Measurements from ENCODE around the gene TBX5. TPM values are rescaled to one million over a fixed set of nuclear protein-coding genes. Genes with fewer than 3 reads are reported as not detected.

The TBX5 gene
- total RNA-seq, 2 donors from 2014 or later: 238 to 345 TPM

DNA sequence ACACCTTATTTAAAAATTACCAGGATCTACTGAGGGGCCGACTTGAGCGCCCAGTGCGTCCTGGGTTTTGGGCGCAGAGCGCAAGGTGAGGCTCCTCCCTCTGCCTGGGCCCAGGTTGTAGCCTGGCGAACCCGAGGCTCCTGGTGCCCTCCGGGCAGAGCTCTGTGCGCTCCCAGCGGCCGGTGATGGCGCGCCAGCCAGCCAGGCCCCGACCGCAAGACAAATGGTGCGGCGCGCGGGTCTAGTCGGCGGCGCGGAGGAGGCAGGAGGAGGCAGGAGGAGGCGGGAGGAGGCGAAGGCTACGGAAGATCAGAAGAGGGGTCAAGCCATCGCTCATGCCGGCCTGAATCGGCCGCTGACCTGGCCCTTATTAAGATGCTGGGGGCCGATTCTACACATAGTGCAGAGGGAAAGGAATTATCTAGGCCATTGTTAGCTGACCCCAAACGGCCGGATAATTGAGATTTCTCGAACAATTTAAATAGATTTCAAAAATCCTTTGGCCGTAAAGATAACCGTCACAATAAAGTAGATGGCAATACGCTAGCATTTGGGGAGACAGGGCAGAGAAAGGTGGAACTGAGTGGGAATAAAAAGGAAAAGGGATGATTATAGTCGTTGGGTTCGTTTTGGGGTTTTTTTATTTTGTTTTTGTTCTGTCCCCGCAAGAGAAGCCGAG lies 2.8 kb downstream of the TBX5 start:
- no peak for DNase-seq (ENCODE audit: low spot score)
- Histone ChIP-seq H3K4me3 (peak overlapping the region; percentile 14 to 64), H3K36me3 (peaks cover 36% of the 10 kb centered on the region), H3K9me3 (no peaks in the 10 kb centered on the region), H3K27me3 (no peaks in the 10 kb centered on the region), H3K27ac (peak overlapping the region; percentile 88 to 90), H3K4me1 (peaks cover 0 to 35% of the 10 kb centered on the region in 2 donors)
- TF ChIP-seq, protein P1, sequence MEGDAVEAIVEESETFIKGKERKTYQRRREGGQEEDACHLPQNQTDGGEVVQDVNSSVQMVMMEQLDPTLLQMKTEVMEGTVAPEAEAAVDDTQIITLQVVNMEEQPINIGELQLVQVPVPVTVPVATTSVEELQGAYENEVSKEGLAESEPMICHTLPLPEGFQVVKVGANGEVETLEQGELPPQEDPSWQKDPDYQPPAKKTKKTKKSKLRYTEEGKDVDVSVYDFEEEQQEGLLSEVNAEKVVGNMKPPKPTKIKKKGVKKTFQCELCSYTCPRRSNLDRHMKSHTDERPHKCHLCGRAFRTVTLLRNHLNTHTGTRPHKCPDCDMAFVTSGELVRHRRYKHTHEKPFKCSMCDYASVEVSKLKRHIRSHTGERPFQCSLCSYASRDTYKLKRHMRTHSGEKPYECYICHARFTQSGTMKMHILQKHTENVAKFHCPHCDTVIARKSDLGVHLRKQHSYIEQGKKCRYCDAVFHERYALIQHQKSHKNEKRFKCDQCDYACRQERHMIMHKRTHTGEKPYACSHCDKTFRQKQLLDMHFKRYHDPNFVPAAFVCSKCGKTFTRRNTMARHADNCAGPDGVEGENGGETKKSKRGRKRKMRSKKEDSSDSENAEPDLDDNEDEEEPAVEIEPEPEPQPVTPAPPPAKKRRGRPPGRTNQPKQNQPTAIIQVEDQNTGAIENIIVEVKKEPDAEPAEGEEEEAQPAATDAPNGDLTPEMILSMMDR (IDR thresholded peaks at IDR 0.05): no peak

DNA sequence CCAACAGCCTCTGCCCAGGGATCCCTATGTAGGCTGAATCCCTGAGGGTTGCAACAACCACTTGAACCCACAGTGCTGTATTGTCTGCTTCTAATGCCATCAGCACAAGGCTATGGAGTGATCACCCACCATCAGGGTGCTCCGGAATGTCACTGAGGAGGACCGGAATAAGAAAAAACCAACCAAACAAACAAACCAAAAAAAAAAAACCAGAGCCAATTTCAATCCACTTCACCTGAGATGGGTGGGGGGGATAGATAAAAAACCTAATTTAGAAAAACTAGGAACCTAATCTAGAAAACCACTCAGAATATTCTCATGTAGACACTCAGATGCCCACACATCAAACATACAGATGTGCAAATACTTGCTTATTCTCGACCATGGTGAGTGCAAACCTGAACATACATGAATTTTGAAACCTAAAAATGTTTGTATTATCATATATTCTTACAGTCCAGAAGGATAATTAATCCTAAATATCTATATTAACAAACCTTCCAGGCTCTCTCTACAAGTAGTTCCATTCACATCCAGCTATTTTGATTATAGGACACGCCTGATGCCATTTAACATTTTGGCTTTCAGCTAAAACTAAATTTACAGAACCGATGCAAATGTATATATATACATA lies 3.7 kb downstream of the TBX5 start:
- H3K36me3 ChIP-seq: peaks cover 31% of the 10 kb centered on the region
- peak overlapping the region; percentile 88 to 90 for H3K27ac ChIP-seq
- H3K27me3 ChIP-seq: no peaks in the 10 kb centered on the region
- peaks cover 0 to 43% of the 10 kb centered on the region in 2 donors for H3K4me1 ChIP-seq
- no peak for DNase-seq (ENCODE audit: low spot score)
- H3K4me3 ChIP-seq: peak overlapping the region; percentile 14 to 64
- TF ChIP-seq, protein P1 (IDR thresholded peaks at IDR 0.05): no peak
- no peaks in the 10 kb centered on the region for H3K9me3 ChIP-seq

DNA sequence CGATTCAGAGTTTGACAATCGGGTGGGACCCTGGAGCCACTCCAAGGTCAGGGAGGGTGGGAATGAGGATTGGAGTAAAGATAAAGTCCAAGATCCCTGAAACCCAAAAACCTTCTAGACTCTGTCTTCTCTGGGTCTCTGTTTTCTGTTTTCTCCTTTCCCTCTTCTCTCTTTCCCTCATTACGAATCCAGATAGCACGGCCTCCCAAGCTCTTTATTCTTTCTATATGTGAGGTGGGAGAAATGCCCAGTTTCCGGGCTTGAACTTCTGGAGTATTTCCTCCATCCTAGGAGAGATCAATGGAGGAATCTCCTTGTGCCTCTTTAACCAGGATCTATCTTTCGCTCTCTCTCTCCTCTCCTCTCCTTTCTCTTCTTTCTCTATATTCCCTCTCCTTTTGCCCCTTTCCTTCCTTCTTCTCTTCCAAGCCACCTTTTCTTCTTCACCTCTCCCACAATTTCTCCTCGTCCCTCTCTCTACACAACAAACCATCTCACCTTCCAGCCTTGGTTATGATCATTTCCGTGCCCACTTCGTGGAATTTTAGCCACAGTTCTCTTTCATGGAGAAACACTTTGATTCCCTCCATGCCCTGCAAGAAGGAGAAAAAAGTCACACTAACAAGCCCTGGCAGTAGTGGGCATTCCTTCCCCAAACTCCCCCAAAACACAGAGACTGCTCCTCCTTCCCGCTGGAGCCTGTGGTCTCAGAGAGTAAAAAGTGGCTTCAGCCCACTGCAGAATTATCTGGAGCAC lies 4.4 kb downstream of the TBX5 start:
- Histone ChIP-seq H3K9me3 (no peaks in the 10 kb centered on the region), H3K27ac (peak overlapping the region; percentile 88 to 90), H3K4me1 (peaks cover 0 to 49% of the 10 kb centered on the region in 2 donors), H3K36me3 (peaks cover 30% of the 10 kb centered on the region), H3K27me3 (no peaks in the 10 kb centered on the region), H3K4me3 (peak overlapping the region in 1 of 2 donors; percentile 64)
- TF ChIP-seq, protein P1 (IDR thresholded peaks at IDR 0.05): no peak
- DNase-seq (ENCODE audit: low spot score): no peak

DNA sequence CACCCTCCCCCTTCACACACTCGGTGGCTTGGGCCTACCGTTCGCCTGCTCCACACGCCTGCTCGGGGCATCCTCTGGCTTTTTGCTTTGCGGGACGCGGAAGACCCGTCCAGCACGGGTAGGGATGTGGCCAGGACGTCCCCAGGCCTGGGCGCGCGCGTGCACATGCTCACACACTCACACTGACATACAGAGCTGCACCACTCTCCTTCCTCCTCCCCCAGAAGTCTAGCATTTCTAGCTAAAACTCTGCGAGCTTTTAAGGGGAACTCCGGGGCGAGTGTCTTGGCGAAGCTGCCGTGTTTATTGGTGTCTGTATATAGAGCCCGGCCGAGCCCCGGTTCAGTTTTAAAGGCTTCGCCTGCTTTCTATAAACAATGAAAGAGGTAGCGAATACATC lies 5.0 kb downstream of the TBX5 start:
- Histone ChIP-seq H3K27me3 (no peaks in the 10 kb centered on the region), H3K9me3 (no peaks in the 10 kb centered on the region), H3K4me1 (peaks cover 0 to 55% of the 10 kb centered on the region in 2 donors), H3K36me3 (peaks cover 30% of the 10 kb centered on the region), H3K4me3 (peak overlapping the region in 1 of 2 donors; percentile 64), H3K27ac (peak overlapping the region; percentile 88 to 90)
- TF ChIP-seq, protein P1 (IDR thresholded peaks at IDR 0.05): no peak
- DNase-seq (ENCODE audit: low spot score): peak; percentile 76

DNA sequence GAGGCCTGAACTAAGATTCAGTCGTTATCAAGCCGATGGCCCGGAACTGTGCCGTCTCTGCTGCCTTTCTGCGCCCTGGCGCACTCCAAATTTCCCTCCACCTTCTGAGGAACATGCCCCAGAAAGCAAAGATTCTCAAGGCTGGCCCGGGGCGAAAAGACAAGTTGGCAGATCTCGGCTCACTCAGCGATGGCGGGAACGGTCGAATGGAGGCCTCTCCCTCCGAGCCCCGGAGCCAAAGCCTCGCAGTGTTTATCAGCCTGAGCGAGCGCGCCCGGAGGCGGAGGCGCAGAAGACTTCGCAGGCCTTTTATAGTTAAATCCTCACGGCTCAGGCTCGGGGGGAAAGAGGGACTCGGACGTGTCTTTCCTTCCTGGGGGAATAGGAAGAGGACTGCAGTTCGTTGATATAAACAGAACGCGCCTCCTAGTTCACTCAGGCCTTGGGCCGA lies 5.6 kb downstream of the TBX5 start:
- TF ChIP-seq, protein P1 (IDR thresholded peaks at IDR 0.05): no peak
- DNase-seq (ENCODE audit: low spot score): no peak
- H3K4me3 ChIP-seq: peak overlapping the region in 1 of 2 donors; percentile 64
- no peaks in the 10 kb centered on the region for H3K27me3 ChIP-seq
- peaks cover 30% of the 10 kb centered on the region for H3K36me3 ChIP-seq
- H3K4me1 ChIP-seq: peaks cover 0 to 57% of the 10 kb centered on the region in 2 donors
- H3K9me3 ChIP-seq: no peaks in the 10 kb centered on the region
- H3K27ac ChIP-seq: peak overlapping the region; percentile 88 to 90

All from right atrium auricular region (tissue), 2 donors.